Hair follicular keratinocyte (primary cell): Measurements from ENCODE around the gene LIF. TPM values are rescaled to one million over a fixed set of nuclear protein-coding genes. Genes with fewer than 3 reads are reported as not detected.

Experiments
- total RNA-seq: library from RNA; depleted of rRNA; stranded (reverse); fragments of >200 nt; gene quantifications from 2 replicates; pipeline ENCODE4 v1.2.3, GENCODE V29; 2015

Gene LIF
- total RNA-seq, result 0.99 and 2.3 TPM in 2 replicates

GRCh38 chr22:30245985-30246813 is at the start of gene LIF:
Gene LIF (minus strand): TSS chr22:30246759. CDS start chr22:30246695, 64 bp downstream.

DNA sequence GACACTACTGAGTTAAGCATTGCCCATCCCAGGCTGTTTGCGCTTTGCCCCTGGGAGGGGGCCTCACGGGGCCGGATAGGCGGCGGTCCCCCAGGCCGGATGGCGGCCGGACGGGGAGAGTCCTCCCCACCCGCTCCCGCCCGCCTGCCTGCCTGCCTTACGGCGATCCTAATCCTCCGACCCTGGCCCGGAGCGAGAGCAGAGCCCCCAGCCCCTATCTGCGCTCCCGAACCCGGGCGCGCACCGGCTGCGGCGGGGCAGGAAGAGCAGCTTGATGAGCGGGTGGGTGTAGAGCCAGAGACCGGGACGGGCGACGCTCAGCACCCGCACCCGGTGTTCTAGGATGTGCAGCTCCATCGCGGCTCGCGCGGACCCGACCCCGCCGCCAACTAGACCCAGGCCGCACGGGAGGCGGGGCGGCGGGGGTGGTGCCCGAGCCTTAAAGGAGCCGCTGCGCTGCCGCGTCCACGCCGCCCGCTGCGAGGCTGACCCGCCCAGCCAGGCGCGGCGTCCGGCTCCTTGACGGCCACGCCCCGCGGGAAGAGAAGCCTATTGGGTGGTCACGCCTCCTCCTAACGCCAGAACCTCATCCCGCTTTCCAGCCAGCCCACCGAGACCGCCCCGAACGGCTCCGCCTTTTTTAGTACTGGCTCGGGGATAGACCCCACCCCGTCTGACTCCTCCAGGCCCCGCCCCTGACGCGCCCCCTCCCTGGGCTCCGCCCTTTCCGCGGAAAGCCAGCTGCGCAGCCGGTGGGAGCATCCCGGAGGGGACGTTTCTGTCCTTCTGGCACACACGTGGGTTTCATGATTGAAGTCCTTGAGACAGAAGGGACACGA is 42.8 kb upstream of the LIF start, which contains the start of gene CASTOR1:
Gene CASTOR1 (minus strand): TSS at position 365 of the 839 bp plus-strand sequence. CDS start 8 bp downstream, at position 357.

DNA sequence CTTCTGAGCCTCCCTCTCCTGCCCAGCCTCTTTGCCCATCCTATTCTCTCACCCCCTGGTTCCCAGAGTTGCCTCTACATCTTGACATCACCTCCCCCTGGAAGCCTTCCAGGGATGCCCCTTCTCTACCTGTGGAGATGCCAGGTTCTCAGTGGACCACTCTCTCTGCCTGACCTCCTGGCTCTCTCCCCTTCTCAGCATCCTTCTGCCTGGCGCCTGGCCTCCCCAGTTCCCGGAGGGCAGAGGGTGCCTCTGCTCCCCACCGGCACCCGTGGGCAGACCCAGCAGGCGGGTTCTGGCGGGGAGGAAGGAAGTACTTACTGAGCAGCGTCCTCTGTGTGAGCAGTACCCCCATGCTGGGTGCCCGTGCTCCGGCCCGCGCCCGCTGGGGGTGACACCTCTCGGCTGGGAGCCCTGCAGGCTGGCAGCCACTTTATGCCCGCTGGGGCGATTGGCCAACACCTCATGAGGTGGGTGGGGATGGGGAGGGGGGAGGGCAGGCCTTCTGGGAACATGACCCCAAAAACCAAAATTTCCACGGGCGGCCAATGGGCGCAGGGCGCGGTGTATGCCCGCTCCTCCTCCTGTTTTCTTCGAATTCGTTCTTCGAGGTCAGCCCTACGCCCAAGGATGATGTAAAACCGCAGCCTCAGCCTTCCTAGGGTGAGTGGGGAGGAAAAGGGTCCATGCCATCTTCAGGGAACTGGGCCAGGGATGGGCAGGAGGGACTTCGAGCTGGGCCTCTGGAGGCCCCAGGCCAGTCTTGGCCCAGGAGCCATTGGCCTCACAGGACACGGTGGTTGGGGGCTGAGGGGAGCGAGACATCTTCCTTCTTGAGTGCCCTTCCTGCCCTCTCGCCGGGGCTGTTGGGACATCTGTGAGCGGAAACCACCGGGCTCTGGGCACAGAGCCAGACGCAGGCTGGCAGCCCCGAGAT is 20.2 kb upstream of the LIF start, which contains the start of gene OSM:
Gene OSM (minus strand): TSS at position 407 of the 937 bp plus-strand sequence. CDS start 52 bp downstream, at position 355.

Other genes starting within 250 kb of the LIF start
- not detected in 2 replicates for gene HORMAD2, start 166.3 kb downstream of the LIF start, total RNA-seq
- gene OSM, start 20.1 kb upstream of the LIF start, total RNA-seq, result not detected in 2 replicates
- 4.0 and 5.8 TPM in 2 replicates for gene CASTOR1, start 42.7 kb upstream of the LIF start, total RNA-seq
- gene TBC1D10A, start 80.2 kb upstream of the LIF start, total RNA-seq, result 20.2 and 25.8 TPM in 2 replicates
- gene SF3A1, start 110.1 kb upstream of the LIF start, total RNA-seq, result 17.6 and 28.1 TPM in 2 replicates
- gene CCDC157, start 110.2 kb upstream of the LIF start, total RNA-seq, result 0.47 and 2.5 TPM in 2 replicates
- 8.8 and 12.7 TPM in 2 replicates for gene RNF215, start 140.7 kb upstream of the LIF start, total RNA-seq
- gene SEC14L2, start 150.3 kb upstream of the LIF start, total RNA-seq, result 76.5 and 108 TPM in 2 replicates
- 20.7 and 61.8 TPM in 2 replicates for gene MTFP1, start 179.0 kb upstream of the LIF start, total RNA-seq
- not detected in 2 replicates for gene SEC14L3, start 225.3 kb upstream of the LIF start, total RNA-seq